A673 (cell line): ENCODE results near the gene C3orf49.

Experiments
- EZH2 ChIP-seq: fragments of 200-600 bp; sonication (generic); IDR thresholded peaks from 2 replicates; pipeline ENCODE4 v1.6.1; 2017; ENCODE audit warnings: borderline replicate concordance, low read depth, mild to moderate bottlenecking, mixed read lengths, antibody characterized with exemption, low read length; ENCODE audit not compliant: poor library complexity, severe bottlenecking
- TF ChIP-seq, protein P1 (sequence below): fragments of 300-800, 200-600 bp; sonication (generic); conservative IDR thresholded peaks from 2 replicates; pipeline ENCODE4 v1.5.1; 2017; ENCODE audit warnings: low read depth, mild to moderate bottlenecking, antibody characterized with exemption, low read length, moderate library complexity, mixed read lengths

- TF ChIP-seq, protein P1, sequence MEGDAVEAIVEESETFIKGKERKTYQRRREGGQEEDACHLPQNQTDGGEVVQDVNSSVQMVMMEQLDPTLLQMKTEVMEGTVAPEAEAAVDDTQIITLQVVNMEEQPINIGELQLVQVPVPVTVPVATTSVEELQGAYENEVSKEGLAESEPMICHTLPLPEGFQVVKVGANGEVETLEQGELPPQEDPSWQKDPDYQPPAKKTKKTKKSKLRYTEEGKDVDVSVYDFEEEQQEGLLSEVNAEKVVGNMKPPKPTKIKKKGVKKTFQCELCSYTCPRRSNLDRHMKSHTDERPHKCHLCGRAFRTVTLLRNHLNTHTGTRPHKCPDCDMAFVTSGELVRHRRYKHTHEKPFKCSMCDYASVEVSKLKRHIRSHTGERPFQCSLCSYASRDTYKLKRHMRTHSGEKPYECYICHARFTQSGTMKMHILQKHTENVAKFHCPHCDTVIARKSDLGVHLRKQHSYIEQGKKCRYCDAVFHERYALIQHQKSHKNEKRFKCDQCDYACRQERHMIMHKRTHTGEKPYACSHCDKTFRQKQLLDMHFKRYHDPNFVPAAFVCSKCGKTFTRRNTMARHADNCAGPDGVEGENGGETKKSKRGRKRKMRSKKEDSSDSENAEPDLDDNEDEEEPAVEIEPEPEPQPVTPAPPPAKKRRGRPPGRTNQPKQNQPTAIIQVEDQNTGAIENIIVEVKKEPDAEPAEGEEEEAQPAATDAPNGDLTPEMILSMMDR, result no peak
- TF ChIP-seq EZH2, result no peak
These were observed 43.7 kb downstream of the C3orf49 start for GRCh38 chr3:63862804-63863149.
